Fibroblast of villous mesenchyme (primary cell): Measurements from ENCODE around the gene ZNF189. TPM values are rescaled to one million over a fixed set of nuclear protein-coding genes. Genes with fewer than 3 reads are reported as not detected.

Source experiments
- DNase-seq: peaks from one replicate; pipeline ENCODE4 v3.0.0-alpha.2; 2010; ENCODE audit warnings: low read depth
- H3K4me3 ChIP-seq: 2 replicates; pipeline ENCODE4 v1.5.1; 2011; ENCODE audit warnings: low read depth, mild to moderate bottlenecking, low read length
- CTCF ChIP-seq: IDR thresholded peaks from 2 replicates; pipeline ENCODE4 v1.5.1; 2012; ENCODE audit warnings: low read depth, mild to moderate bottlenecking, low read length; ENCODE audit not compliant: insufficient read depth
- total RNA-seq: library from RNA; depleted of rRNA; stranded (reverse); fragments of >200 nt; gene quantifications from 2 replicates; pipeline ENCODE4 v1.2.3, GENCODE V29; 2012

ZNF189 gene
- total RNA-seq, 1 donor = 23.7 TPM

- TF ChIP-seq CTCF = no peak
- DNase-seq = no peak
- H3K4me3 ChIP-seq = no peak overlapping the region
Observed at GRCh38 chr9:101369286-101369685, 29.4 kb upstream of the ZNF189 start.

- H3K4me3 ChIP-seq = no peak overlapping the region
- no peak for TF ChIP-seq CTCF
- no peak for DNase-seq
Observed at GRCh38 chr9:101369884-101370531, 28.6 kb upstream of the ZNF189 start.

GRCh38 chr9:101371813-101372212 lies 26.8 kb upstream of the ZNF189 start:
- DNase-seq = no peak
- no peak overlapping the region for H3K4me3 ChIP-seq
- TF ChIP-seq CTCF = no peak

GRCh38 chr9:101372327-101373118 lies 26.1 kb upstream of the ZNF189 start:
- no peak for DNase-seq
- H3K4me3 ChIP-seq = no peak overlapping the region
- no peak for TF ChIP-seq CTCF

- H3K4me3 ChIP-seq = peak overlapping the region; percentile 39
- no peak for DNase-seq
- TF ChIP-seq CTCF = no peak
Observed at GRCh38 chr9:101375546-101375945, 23.1 kb upstream of the ZNF189 start.

- H3K4me3 ChIP-seq = no peak overlapping the region
- no peak for TF ChIP-seq CTCF
- peak; percentile 79 for DNase-seq
Observed at GRCh38 chr9:101376111-101376848, 22.4 kb upstream of the ZNF189 start.
